Adrenal gland (tissue), 12 donors: ENCODE data around the gene USP6. TPM values are rescaled to one million over a fixed set of nuclear protein-coding genes. Genes with fewer than 3 reads are reported as not detected.

Experiments
- DNase-seq, 7 donors: peaks; one replicate each; pipeline ENCODE4 v3.0.0-alpha.2; 2019 to 2020
- H3K27ac ChIP-seq, 5 donors: fragments of 200-600 bp; sonication (generic) in 4 of 5; 1 replicate in 3 of 5; 2 replicates in 2 of 5; pipeline versions ENCODE4 v1.5.1 to v1.8.0; 2016 to 2020; ENCODE audit warnings: mild to moderate bottlenecking in 1 of 5
- H3K27me3 ChIP-seq: fragments of 200-600 bp; 2 replicates; pipeline ENCODE4 v1.8.0; 2021
- H3K36me3 ChIP-seq, 2 donors: fragments of 200-600 bp; replicated peaks in 1 of 2; 1 replicate in 1 of 2; 2 replicates in 1 of 2; pipeline versions ENCODE4 v1.5.1 to v1.8.0; 2018 to 2022
- H3K4me1 ChIP-seq, 2 donors: fragments of 200-600 bp; replicated peaks in 1 of 2; 1 replicate in 1 of 2; 2 replicates in 1 of 2; pipeline versions ENCODE4 v1.5.1 to v1.8.0; 2018 to 2021
- H3K4me3 ChIP-seq, 4 donors: fragments of 200-600 bp; sonication (generic) in 3 of 4; one replicate each; pipeline ENCODE4 v1.5.1; 2016 to 2018
- H3K9me3 ChIP-seq, 3 donors: fragments of 200-600 bp; sonication (generic) in 1 of 3; replicated peaks in 1 of 3; 1 replicate in 2 of 3; 2 replicates in 1 of 3; pipeline versions ENCODE4 v1.5.1 to v1.8.0; 2016 to 2021
- POLR2A ChIP-seq, 2 donors: fragments of 450-650 bp; IDR thresholded peaks; one replicate each; pipeline ENCODE4 v1.6.1; 2017; ENCODE audit warnings: antibody characterized with exemption in 2 of 2, mild to moderate bottlenecking in 2 of 2, moderate library complexity in 1 of 2
- WGBS, 4 donors: extraction: QIAGEN DNeasy Blood & Tissue Kit in 2 of 4; methylation state at CpG; one replicate each; pipeline versions ENCODE4 v1.1.5 to v1.1.7; 2013 to 2017; 5-methylcytosine and 5-hydroxymethylcytosine counted together
- intact Hi-C, 2 donors: fragments of 100-400 bp; cut with DNase I; formaldehyde crosslinking; loops; one replicate each; pipeline versions ENCODE4 v1.14.1 to v1.15.0; 2022 to 2023
- polyA plus RNA-seq, 3 donors: library from polyadenylated mRNA; stranded (reverse); fragments of 200-250 nt in 2 of 3; fragments of 350-450 nt in 1 of 3; fragmentation: Illumina TruSeq in 1 of 3; extraction: RNeasy Lipid Tissue Mini Kit (QIAGEN cat#74804) in 1 of 3; gene quantifications; one replicate each; pipeline ENCODE4 v1.2.3, GENCODE V29; 2013 to 2014
- total RNA-seq, 9 donors: library from RNA; depleted of rRNA in 4 of 9; stranded (reverse); fragments of >200 nt in 4 of 9; fragments of 120-200 nt in 1 of 9; fragmentation: NEBNext Ultra II Directional in 1 of 9; extraction: Animal tissue kit (Norgen Biotek cat#: 25700) in 1 of 9; gene quantifications; one replicate each; pipeline versions ENCODE4 v1.1.0 to v1.2.4, GENCODE V29; 2013 to 2023
- TF ChIP-seq, protein P1 (sequence below), 6 experiments: fragments of 450-650 bp in 4 of 6; fragments of 200-600 bp in 2 of 6; sonication (generic) in 1 of 6; IDR thresholded peaks; 1 replicate in 5 of 6; 2 replicates in 1 of 6; pipeline versions ENCODE4 v1.5.1 to v1.8.0; 2016 to 2021; ENCODE audit warnings: antibody characterized with exemption in 6 of 6, mild to moderate bottlenecking in 2 of 6, moderate library complexity in 1 of 6
- donor health status: healthy with polysubstance abuse.
- donor health status: Bipolar disorder and iron deficiency.
- donor health status: DM: yes; HTN: yes; CAD: no.
- donor health status: DM: no; HTN: no; CAD: no.
- donor health status: DM: no; HTN: no; CAD: no.
- donor health status: DM: yes; HTN: yes; CAD: no.

USP6 gene
- total and polyA plus RNA-seq, 12 donors, result 0.04 to 0.40 (median 0.14) TPM; not detected in 3

DNA sequence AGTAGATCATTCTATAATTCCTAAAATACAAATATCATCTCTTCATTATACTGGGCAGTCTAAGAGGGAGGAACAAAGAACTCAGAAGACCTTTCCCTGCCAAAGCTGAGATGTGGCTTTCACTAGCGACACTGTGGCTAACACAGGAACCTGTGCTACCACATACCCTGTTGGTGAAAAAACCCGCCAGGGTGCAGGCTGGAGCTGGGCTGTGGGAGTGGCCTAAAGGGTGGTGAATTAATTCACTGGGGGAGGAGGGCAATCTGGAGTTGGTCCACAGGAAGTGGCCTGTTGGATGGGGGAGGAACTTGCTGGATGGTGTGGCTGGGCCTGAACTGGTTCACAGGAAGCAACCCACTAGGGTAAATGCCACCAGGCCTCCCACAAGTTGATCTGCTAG is 68.5 kb downstream of the USP6 start:
- H3K27me3 ChIP-seq, result no peaks in the 10 kb centered on the region
- H3K36me3 ChIP-seq, result no peaks in the 10 kb centered on the region
- H3K4me1 ChIP-seq, result no peaks in the 10 kb centered on the region
- WGBS, 4 donors, result 94 to 100% (median 100%) methylated on average over 2 of the region's 2 CpGs
- H3K9me3 ChIP-seq, result peaks cover 16 to 99% (median 26%) of the 10 kb centered on the region in 3 donors
- H3K4me3 ChIP-seq, result peak overlapping the region in 1 of 4 donors; percentile 7
- intact Hi-C loops, result loop anchor here in 1 of 2 donors (5.0 kb wide), 1 partner anchor 92 kb away; no protein-coding TSS in a partner anchor
- no peak for TF ChIP-seq POLR2A (IDR thresholded peaks at IDR 0.05)
- TF ChIP-seq, protein P1, sequence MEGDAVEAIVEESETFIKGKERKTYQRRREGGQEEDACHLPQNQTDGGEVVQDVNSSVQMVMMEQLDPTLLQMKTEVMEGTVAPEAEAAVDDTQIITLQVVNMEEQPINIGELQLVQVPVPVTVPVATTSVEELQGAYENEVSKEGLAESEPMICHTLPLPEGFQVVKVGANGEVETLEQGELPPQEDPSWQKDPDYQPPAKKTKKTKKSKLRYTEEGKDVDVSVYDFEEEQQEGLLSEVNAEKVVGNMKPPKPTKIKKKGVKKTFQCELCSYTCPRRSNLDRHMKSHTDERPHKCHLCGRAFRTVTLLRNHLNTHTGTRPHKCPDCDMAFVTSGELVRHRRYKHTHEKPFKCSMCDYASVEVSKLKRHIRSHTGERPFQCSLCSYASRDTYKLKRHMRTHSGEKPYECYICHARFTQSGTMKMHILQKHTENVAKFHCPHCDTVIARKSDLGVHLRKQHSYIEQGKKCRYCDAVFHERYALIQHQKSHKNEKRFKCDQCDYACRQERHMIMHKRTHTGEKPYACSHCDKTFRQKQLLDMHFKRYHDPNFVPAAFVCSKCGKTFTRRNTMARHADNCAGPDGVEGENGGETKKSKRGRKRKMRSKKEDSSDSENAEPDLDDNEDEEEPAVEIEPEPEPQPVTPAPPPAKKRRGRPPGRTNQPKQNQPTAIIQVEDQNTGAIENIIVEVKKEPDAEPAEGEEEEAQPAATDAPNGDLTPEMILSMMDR (IDR thresholded peaks at IDR 0.05), result no peak
- DNase-seq, result no peak
- no peak overlapping the region for H3K27ac ChIP-seq

DNA sequence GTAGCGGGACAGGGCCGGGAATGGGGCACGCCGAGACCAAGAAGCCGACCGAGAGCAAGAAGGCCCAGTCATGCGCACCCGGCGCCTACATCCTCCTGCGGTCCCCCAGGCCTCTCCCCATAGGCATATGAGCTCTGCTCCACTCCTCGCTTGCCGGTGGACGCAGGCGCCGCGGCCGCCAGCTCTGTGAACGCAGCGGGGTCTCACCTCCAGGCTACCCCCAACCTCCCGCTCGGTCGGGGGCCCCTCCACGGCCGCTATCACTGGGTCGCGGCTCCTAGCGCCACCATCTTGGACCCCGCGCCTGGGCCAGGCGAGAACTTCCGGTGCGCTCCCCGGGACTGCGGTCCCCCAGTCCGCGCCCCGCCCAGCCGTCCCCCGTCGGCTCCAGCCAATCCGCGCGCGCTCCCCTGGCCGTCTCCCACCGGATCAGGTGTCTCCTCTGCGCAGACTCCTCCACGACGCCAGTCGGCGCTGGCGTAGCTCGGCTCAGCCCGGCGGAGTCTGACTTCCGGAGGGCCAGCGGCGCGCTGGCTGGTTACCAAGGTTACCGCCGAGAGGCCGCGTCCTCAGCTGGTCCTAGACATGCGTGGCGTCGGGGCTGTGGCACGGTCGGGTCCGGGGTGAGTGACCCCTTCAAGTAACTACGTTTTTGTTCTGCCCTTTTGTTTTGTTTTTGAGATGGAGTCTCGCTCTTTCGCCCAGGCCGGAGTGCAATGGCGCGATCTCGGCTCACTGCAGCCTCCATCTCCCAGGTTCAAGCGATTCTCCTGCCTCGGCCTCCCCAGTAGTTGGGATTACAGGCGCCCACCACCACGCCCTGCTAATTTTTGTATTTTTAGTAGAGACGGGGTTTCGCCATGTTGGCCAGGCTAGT is 75.9 kb downstream of the USP6 start, which contains the start of gene ZNF594:
TSS of gene ZNF594 (minus strand) at position 328 of the 877 bp plus-strand sequence. CDS start 7,612 bp downstream, outside the sequence.
- WGBS, 4 donors, result 2 to 8% (median 3%) methylated on average over 28 to 82 of the region's 82 CpGs
- peak; percentile 95 to 98 (median 97) for DNase-seq
- H3K27ac ChIP-seq, result peak within 1 kb of the TSS in 3 of 5 donors; percentile 63 to 79 (median 72)
- H3K4me3 ChIP-seq, result peak within 1 kb of the TSS; percentile 31 to 88 (median 62)
- no peaks in the 10 kb centered on the region for H3K36me3 ChIP-seq
- TF ChIP-seq, protein P1 (IDR thresholded peaks at IDR 0.05), result peak; percentile 55 to 74 (median 64)
- TF ChIP-seq POLR2A (IDR thresholded peaks at IDR 0.05), result peak; percentile 49 to 66
- peaks cover 12 to 17% of the 10 kb centered on the region in 2 donors for H3K4me1 ChIP-seq
- no peaks in the 10 kb centered on the region for H3K27me3 ChIP-seq
- H3K9me3 ChIP-seq, result peaks cover 0 to 26% (median 0%) of the 10 kb centered on the region in 3 donors
- intact Hi-C loops, result no loop called here

DNA sequence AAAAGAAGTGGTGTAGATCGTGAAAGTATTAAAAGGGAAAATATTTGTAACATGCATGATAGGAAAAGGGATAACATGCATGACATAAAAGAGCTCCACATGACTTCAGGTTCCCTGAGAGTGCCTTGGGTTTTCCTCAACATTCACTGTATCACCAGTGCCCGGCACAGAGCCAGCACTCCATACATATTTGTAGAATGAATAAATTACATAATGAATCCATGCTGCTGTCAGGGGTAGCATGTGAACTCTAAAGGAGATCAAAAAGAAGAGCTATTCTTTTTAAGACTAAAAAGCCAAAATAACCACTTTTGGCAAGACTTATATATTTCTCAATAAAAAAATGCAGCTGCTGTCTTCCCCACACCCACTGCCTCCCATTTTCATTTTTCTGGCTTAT is 78.5 kb downstream of the USP6 start:
- H3K36me3 ChIP-seq, result no peaks in the 10 kb centered on the region
- peaks cover 12 to 17% of the 10 kb centered on the region in 2 donors for H3K4me1 ChIP-seq
- H3K4me3 ChIP-seq, result no peak overlapping the region
- WGBS, 4 donors, result 81 to 94% (median 87%) methylated on average over 2 of the region's 2 CpGs
- intact Hi-C loops, result no loop called here
- no peaks in the 10 kb centered on the region for H3K27me3 ChIP-seq
- TF ChIP-seq, protein P1 (IDR thresholded peaks at IDR 0.05), result no peak
- no peak for TF ChIP-seq POLR2A (IDR thresholded peaks at IDR 0.05)
- DNase-seq, result no peak
- peaks cover 0 to 1% (median 0%) of the 10 kb centered on the region in 3 donors for H3K9me3 ChIP-seq
- H3K27ac ChIP-seq, result no peak overlapping the region

DNA sequence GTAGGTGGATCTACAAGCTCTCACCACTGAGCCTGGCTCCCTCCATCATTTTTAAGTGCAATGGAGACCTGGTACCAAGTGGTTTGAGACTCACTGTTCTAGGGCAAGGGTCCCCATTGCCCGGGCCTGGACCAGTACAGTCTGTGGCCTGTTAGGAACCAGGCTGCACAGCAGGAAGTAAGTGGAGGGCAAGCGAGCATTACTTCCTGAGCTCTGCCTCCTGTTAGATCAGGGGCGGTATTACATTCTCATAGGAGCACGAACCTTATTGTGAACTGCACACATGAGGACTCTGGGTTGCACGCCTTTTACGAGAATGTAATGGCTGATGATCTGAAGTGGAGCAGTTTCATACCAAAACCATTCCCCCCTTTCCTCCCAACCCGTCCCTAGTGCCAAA is 82.6 kb downstream of the USP6 start:
- Histone ChIP-seq H3K4me3 (no peak overlapping the region), H3K4me1 (peaks cover 0 to 5% of the 10 kb centered on the region in 2 donors), H3K36me3 (no peaks in the 10 kb centered on the region), H3K27ac (no peak overlapping the region), H3K27me3 (no peaks in the 10 kb centered on the region), H3K9me3 (no peaks in the 10 kb centered on the region)
- intact Hi-C loops, result loop anchor here in 1 of 2 donors (5.0 kb wide), 1 partner anchor 39 kb away; no protein-coding TSS in a partner anchor
- DNase-seq, result no peak
- TF ChIP-seq, protein P1 (IDR thresholded peaks at IDR 0.05), result no peak
- no peak for TF ChIP-seq POLR2A (IDR thresholded peaks at IDR 0.05)
- 84 to 92% (median 90%) methylated on average over 6 to 7 of the region's 7 CpGs for WGBS, 4 donors
